HL-60 (cell line): ENCODE measurements around the gene TRIM3.

Experiments
- DNase-seq, 2 experiments: peaks; one replicate each; pipeline ENCODE4 v3.0.0-alpha.2; 2010 to 2020; ENCODE audit warnings: low read depth in 1 of 2, low spot score in 1 of 2
- H3K27ac ChIP-seq: fragments of 250-450 bp; sonication (Bioruptor Pico); replicated peaks from 2 replicates; pipeline ENCODE4 v1.5.1; 2020; ENCODE audit warnings: mild to moderate bottlenecking, moderate library complexity
- H3K27me3 ChIP-seq: fragments of 250-450 bp; sonication (Bioruptor Pico); 2 replicates; pipeline ENCODE4 v1.5.1; 2021; ENCODE audit warnings: mild to moderate bottlenecking, moderate library complexity; ENCODE audit not compliant: insufficient read depth, poor library complexity, severe bottlenecking
- H3K4me3 ChIP-seq: replicated peaks from 2 replicates; pipeline ENCODE4 v1.5.1; 2011; ENCODE audit warnings: mild to moderate bottlenecking, control low read depth, low read length; ENCODE audit not compliant: insufficient read depth
- CTCF ChIP-seq: IDR thresholded peaks from one replicate; pipeline ENCODE4 v1.5.1; 2011; ENCODE audit warnings: low read length, control low read depth, inconsistent platforms; ENCODE audit not compliant: insufficient read depth
- GABPA ChIP-seq: IDR thresholded peaks from 2 replicates; pipeline ENCODE4 v1.6.1; 2012; ENCODE audit warnings: low read depth
- POLR2AphosphoS5 ChIP-seq: IDR thresholded peaks from 2 replicates; pipeline ENCODE4 v1.6.1; 2012; ENCODE audit warnings: low read depth
- SPI1 ChIP-seq: IDR thresholded peaks from 2 replicates; pipeline ENCODE4 v1.6.1; 2012; ENCODE audit warnings: low read depth, mild to moderate bottlenecking, borderline replicate concordance
- TF ChIP-seq, protein P1 (sequence below): IDR thresholded peaks from 2 replicates; pipeline ENCODE4 v1.6.1; 2012; ENCODE audit warnings: low read depth; ENCODE audit not compliant: insufficient replicate concordance

The TRIM3 gene

GRCh38 chr11:6505577-6506240, 32.0 kb upstream of the TRIM3 start:
- DNase-seq, result peak in 1 of 2 experiments; percentile 34
- no peak overlapping the region for H3K27ac ChIP-seq
- TF ChIP-seq POLR2AphosphoS5 (no peak), CTCF (peak; percentile 81), SPI1 (no peak)
- H3K27me3 ChIP-seq, result no peaks in the 10 kb centered on the region
- no peak overlapping the region for H3K4me3 ChIP-seq

DNA sequence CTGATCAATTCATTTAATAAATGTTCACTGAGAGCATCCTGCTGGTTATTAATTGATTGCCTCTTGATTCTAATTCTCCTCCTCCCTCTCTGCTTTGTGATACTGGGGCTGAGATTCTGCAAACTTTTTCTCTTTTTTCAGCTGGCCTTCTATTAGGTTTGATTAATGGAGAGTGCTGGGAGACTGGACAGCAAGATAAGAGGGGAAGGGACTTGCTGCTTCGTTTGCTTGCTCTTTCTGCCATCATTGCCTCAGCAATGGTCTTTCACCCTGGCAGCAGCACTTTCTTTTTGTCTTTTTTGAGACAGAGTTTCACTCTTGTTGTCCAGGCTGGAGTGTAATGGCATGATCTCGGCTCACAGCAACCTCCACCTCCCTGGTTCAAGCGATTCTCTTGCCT, 30.4 kb upstream of the TRIM3 start:
- no peak for DNase-seq
- no peak overlapping the region for H3K27ac ChIP-seq
- TF ChIP-seq, protein P1, sequence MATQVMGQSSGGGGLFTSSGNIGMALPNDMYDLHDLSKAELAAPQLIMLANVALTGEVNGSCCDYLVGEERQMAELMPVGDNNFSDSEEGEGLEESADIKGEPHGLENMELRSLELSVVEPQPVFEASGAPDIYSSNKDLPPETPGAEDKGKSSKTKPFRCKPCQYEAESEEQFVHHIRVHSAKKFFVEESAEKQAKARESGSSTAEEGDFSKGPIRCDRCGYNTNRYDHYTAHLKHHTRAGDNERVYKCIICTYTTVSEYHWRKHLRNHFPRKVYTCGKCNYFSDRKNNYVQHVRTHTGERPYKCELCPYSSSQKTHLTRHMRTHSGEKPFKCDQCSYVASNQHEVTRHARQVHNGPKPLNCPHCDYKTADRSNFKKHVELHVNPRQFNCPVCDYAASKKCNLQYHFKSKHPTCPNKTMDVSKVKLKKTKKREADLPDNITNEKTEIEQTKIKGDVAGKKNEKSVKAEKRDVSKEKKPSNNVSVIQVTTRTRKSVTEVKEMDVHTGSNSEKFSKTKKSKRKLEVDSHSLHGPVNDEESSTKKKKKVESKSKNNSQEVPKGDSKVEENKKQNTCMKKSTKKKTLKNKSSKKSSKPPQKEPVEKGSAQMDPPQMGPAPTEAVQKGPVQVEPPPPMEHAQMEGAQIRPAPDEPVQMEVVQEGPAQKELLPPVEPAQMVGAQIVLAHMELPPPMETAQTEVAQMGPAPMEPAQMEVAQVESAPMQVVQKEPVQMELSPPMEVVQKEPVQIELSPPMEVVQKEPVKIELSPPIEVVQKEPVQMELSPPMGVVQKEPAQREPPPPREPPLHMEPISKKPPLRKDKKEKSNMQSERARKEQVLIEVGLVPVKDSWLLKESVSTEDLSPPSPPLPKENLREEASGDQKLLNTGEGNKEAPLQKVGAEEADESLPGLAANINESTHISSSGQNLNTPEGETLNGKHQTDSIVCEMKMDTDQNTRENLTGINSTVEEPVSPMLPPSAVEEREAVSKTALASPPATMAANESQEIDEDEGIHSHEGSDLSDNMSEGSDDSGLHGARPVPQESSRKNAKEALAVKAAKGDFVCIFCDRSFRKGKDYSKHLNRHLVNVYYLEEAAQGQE, result no peak
- TF ChIP-seq CTCF (no peak), GABPA (no peak), SPI1 (no peak), POLR2AphosphoS5 (no peak)
- no peaks in the 10 kb centered on the region for H3K27me3 ChIP-seq
- no peak overlapping the region for H3K4me3 ChIP-seq

GRCh38 chr11:6502382-6502781, 28.6 kb upstream of the TRIM3 start:
- TF ChIP-seq POLR2AphosphoS5, result no peak
- no peak for TF ChIP-seq GABPA
- TF ChIP-seq, protein P1, result no peak
- TF ChIP-seq SPI1, result no peak
- TF ChIP-seq CTCF, result no peak
- DNase-seq, result no peak
- Histone ChIP-seq H3K27me3 (no peaks in the 10 kb centered on the region), H3K27ac (no peak overlapping the region), H3K4me3 (no peak overlapping the region)

DNA sequence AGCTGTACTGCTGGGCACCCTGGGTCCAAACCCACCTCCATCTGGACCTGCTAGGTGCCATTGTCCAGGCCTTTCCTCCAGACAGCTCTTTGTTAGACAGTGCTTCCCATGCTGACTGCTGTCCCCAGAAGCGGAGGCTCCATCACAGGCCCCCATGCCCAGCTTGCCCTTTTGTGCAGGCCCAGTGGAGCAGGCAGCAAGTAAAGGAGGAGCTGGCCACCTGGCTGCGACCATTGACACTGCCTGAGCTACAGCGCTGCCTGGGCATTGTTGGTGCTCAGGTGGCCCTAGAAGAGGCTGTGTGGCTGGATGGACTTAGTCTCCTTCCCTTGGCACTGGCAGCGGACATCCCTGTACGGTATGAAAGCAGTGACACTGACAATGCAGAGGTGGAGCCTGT, 24.8 kb upstream of the TRIM3 start:
- Histone ChIP-seq H3K4me3 (no peak overlapping the region), H3K27ac (no peak overlapping the region), H3K27me3 (no peaks in the 10 kb centered on the region)
- TF ChIP-seq GABPA (no peak), SPI1 (no peak), POLR2AphosphoS5 (no peak), CTCF (no peak)
- TF ChIP-seq, protein P1, result no peak
- DNase-seq, result no peak
